Articular chondrocyte of knee joint (primary cell): Measurements from ENCODE around the gene ZCCHC24. TPM values are rescaled to one million over a fixed set of nuclear protein-coding genes. Genes with fewer than 3 reads are reported as not detected.

ENCODE experiments used
- total RNA-seq: library from RNA; depleted of rRNA; stranded (reverse); fragments of >200 nt; gene quantifications from 2 replicates; pipeline ENCODE4 v1.2.3, GENCODE V29; 2012

Gene ZCCHC24
- total RNA-seq = 38.9 and 50.7 TPM in 2 replicates

GRCh38 chr10:79445161-79445976, at the start of gene ZCCHC24:
TSS of gene ZCCHC24 (minus strand) at chr10:79445624. CDS start at chr10:79445440, 184 bp downstream.

GRCh38 chr10:79347226-79347893, 98.1 kb downstream of the ZCCHC24 start, which contains the start of gene PPIF:
TSS of gene PPIF (plus strand) at chr10:79347469. CDS start at chr10:79347549, 80 bp downstream.

Other genes with a start within 250 kb of the ZCCHC24 start
- gene PPIF, start 98.2 kb downstream of the ZCCHC24 start, total RNA-seq = 31.5 and 51.7 TPM in 2 replicates
- 1.0 and 1.5 TPM in 2 replicates for gene EIF5AL1, start 66.9 kb upstream of the ZCCHC24 start, total RNA-seq
- not detected in 2 replicates for gene SFTPA2, start 114.8 kb upstream of the ZCCHC24 start, total RNA-seq
- gene SFTPA1, start 165.3 kb upstream of the ZCCHC24 start, total RNA-seq = not detected in 2 replicates